GM18511 (cell line): ENCODE data around the gene NHLRC4.
"Not testable (repeated sequence)": the region's sequence is repeated elsewhere in the genome, so short reads cannot be mapped to it uniquely, and the experiment has no call there.

ENCODE experiments used
- ATAC-seq: cut with Tn5 transposase; IDR thresholded peaks from one replicate; pipeline ENCODE4 v1.9.1; 2021; ENCODE audit warnings: mild to moderate bottlenecking, moderate library complexity; ENCODE audit not compliant: unreplicated experiment

Gene NHLRC4

GRCh38 chr16:596736-597060 is 29.9 kb downstream of the NHLRC4 start:
- no peak for ATAC-seq

- ATAC-seq, result not testable (repeated sequence)
These were observed 30.9 kb downstream of the NHLRC4 start for GRCh38 chr16:597655-598054.

GRCh38 chr16:598823-599739 is 32.3 kb downstream of the NHLRC4 start:
- no peak for ATAC-seq

- no peak for ATAC-seq
These were observed 34.0 kb downstream of the NHLRC4 start for GRCh38 chr16:600781-601180.

GRCh38 chr16:603933-604332 is 37.1 kb downstream of the NHLRC4 start:
- ATAC-seq, result no peak

- no peak for ATAC-seq
These were observed 40.0 kb downstream of the NHLRC4 start for GRCh38 chr16:606656-607307.

GRCh38 chr16:608019-608418 is 41.2 kb downstream of the NHLRC4 start:
- no peak for ATAC-seq

- no peak for ATAC-seq
These were observed 42.5 kb downstream of the NHLRC4 start for GRCh38 chr16:609316-609715.

GRCh38 chr16:609984-610383 is 43.2 kb downstream of the NHLRC4 start:
- ATAC-seq, result no peak

GRCh38 chr16:610513-611381 is 43.9 kb downstream of the NHLRC4 start:
- no peak for ATAC-seq

- ATAC-seq, result no peak
These were observed 48.3 kb downstream of the NHLRC4 start for GRCh38 chr16:615122-615521.

GRCh38 chr16:616733-617586 is 50.2 kb downstream of the NHLRC4 start:
- no peak for ATAC-seq

- ATAC-seq, result no peak
These were observed 51.0 kb downstream of the NHLRC4 start for GRCh38 chr16:617855-618254.
